ENCODE measurements around the gene FYN. TPM values are rescaled to one million over a fixed set of nuclear protein-coding genes. Genes with fewer than 3 reads are reported as not detected.
A peak's percentile ranks its signal among the peaks of the same experiment; 100 is the strongest.

The FYN gene
- total RNA-seq, 1 experiment from 2014 or later = 34.3 TPM

- H3K4me1 ChIP-seq (ENCODE audit: insufficient read depth, low read length, poor library complexity, severe bottlenecking) = peaks cover 10% of the 10 kb centered on the region
- no TSS peak for BruUV-seq (replicated peaks)
- intact Hi-C loops (cut with micrococcal nuclease; ENCODE audit: unreplicated experiment) = no loop called here
- POLR2A ChIA-PET (ENCODE audit: low non-redundant PET) = no interaction called here
- no peak for TF ChIP-seq EZH2 (IDR thresholded peaks at IDR 0.05; ENCODE audit: borderline replicate concordance, low read depth, low read length, poor library complexity, severe bottlenecking)
- no peak for TF ChIP-seq CTCF (conservative IDR thresholded peaks at IDR 0.05; ENCODE audit: low read depth, low read length)
- DNase-seq (ENCODE audit: low spot score) = no peak
- H3K9me3 ChIP-seq (ENCODE audit: low read depth, low read length, poor library complexity, severe bottlenecking) = no peaks in the 10 kb centered on the region
- no peaks in the 10 kb centered on the region for H3K36me3 ChIP-seq (ENCODE audit: insufficient read depth, low read length, poor library complexity, severe bottlenecking)
- CTCF ChIA-PET = no interaction called here
- no peak overlapping the region for H3K27ac ChIP-seq (ENCODE audit: low read depth, low read length, poor library complexity, severe bottlenecking)
- H3K27me3 ChIP-seq (replicated peaks; ENCODE audit: insufficient read depth, low read depth, low read length, poor library complexity) = no peaks in the 10 kb centered on the region
- H3K4me3 ChIP-seq (ENCODE audit: low read depth, low read length, poor library complexity, severe bottlenecking) = no peak overlapping the region
Measured at GRCh38 chr6:111849298-111849697, 24.0 kb downstream of the FYN start.

- Histone ChIP-seq H3K9me3 (ENCODE audit: low read depth, low read length, poor library complexity, severe bottlenecking) (no peaks in the 10 kb centered on the region), H3K36me3 (ENCODE audit: insufficient read depth, low read length, poor library complexity, severe bottlenecking) (no peaks in the 10 kb centered on the region), H3K27ac (ENCODE audit: low read depth, low read length, poor library complexity, severe bottlenecking) (no peak overlapping the region), H3K4me1 (ENCODE audit: insufficient read depth, low read length, poor library complexity, severe bottlenecking) (peaks cover 10% of the 10 kb centered on the region), H3K4me3 (ENCODE audit: low read depth, low read length, poor library complexity, severe bottlenecking) (no peak overlapping the region), H3K27me3 (replicated peaks; ENCODE audit: insufficient read depth, low read depth, low read length, poor library complexity) (no peaks in the 10 kb centered on the region)
- BruUV-seq (replicated peaks) = no TSS peak
- intact Hi-C loops (cut with micrococcal nuclease; ENCODE audit: unreplicated experiment) = no loop called here
- TF ChIP-seq CTCF (conservative IDR thresholded peaks at IDR 0.05; ENCODE audit: low read depth, low read length) = no peak
- TF ChIP-seq EZH2 (IDR thresholded peaks at IDR 0.05; ENCODE audit: borderline replicate concordance, low read depth, low read length, poor library complexity, severe bottlenecking) = no peak
- no peak for DNase-seq (ENCODE audit: low spot score)
- ChIA-PET CTCF (no interaction called here), POLR2A (ENCODE audit: low non-redundant PET) (no interaction called here)
Measured at GRCh38 chr6:111848262-111848812, 24.9 kb downstream of the FYN start.

GRCh38 chr6:111846492-111847409, 26.5 kb downstream of the FYN start:
- intact Hi-C loops (cut with micrococcal nuclease; ENCODE audit: unreplicated experiment) = no loop called here
- Histone ChIP-seq H3K27me3 (replicated peaks; ENCODE audit: insufficient read depth, low read depth, low read length, poor library complexity) (no peaks in the 10 kb centered on the region), H3K36me3 (ENCODE audit: insufficient read depth, low read length, poor library complexity, severe bottlenecking) (no peaks in the 10 kb centered on the region), H3K4me3 (ENCODE audit: low read depth, low read length, poor library complexity, severe bottlenecking) (no peak overlapping the region), H3K27ac (ENCODE audit: low read depth, low read length, poor library complexity, severe bottlenecking) (no peak overlapping the region), H3K9me3 (ENCODE audit: low read depth, low read length, poor library complexity, severe bottlenecking) (no peaks in the 10 kb centered on the region), H3K4me1 (ENCODE audit: insufficient read depth, low read length, poor library complexity, severe bottlenecking) (peaks cover under 1% of the 10 kb centered on the region)
- TF ChIP-seq EZH2 (IDR thresholded peaks at IDR 0.05; ENCODE audit: borderline replicate concordance, low read depth, low read length, poor library complexity, severe bottlenecking) (no peak), CTCF (conservative IDR thresholded peaks at IDR 0.05; ENCODE audit: low read depth, low read length) (no peak)
- DNase-seq (ENCODE audit: low spot score) = peak; percentile 4
- POLR2A ChIA-PET (ENCODE audit: low non-redundant PET) = no interaction called here
- CTCF ChIA-PET = no interaction called here
- no TSS peak for BruUV-seq (replicated peaks)
